NCI-H2107 (cell line): Measurements from ENCODE around the gene L1TD1.
"Not testable (repeated sequence)": the region's sequence is repeated elsewhere in the genome, so short reads cannot be mapped to it uniquely, and the experiment has no call there.

Experiments
- DNase-seq: peaks from one replicate; lab custom pipeline; 2025; lab: John Stamatoyannopoulos, UW

L1TD1 gene

DNA sequence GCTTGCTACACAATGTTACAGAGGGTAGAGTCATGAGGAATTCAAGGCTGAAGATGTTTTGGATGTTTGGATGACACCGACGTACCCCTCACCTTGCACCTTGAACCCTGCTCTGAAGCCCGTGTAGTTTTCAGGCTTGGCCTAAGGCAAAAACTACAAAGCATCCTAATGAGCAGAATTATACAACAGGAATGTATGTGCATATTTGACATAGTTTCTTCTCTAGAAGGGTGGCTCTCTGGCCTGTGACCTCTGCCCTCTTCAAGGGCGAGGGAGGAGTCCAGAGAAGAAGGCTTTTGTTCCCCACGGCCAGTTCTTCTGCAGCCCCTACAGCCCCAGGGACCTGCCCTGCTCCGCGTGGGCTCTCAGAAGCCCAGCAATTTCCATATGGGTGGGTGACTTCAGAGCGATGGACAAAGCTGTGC is 43.3 kb downstream of the L1TD1 start:
- no peak for DNase-seq

DNA sequence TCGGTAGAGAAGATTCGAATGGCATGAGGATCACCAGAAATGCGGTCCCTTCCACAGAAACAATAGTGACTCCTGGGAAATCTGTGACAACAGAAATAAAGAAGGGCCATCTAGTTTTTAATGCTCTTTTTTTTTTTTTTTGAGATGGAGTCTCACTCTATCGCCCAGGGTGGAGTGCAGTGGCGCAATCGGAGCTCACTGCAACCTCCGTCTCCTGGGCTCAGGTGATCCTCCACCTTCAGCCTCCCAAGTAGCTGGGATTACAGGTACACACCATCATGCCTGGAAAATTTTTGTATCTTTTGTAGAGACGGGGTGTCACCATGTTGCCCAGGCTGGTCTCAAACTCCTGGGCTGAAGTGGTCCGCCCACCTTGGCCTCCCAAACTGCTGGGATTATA is 43.9 kb downstream of the L1TD1 start:
- DNase-seq, result no peak

DNA sequence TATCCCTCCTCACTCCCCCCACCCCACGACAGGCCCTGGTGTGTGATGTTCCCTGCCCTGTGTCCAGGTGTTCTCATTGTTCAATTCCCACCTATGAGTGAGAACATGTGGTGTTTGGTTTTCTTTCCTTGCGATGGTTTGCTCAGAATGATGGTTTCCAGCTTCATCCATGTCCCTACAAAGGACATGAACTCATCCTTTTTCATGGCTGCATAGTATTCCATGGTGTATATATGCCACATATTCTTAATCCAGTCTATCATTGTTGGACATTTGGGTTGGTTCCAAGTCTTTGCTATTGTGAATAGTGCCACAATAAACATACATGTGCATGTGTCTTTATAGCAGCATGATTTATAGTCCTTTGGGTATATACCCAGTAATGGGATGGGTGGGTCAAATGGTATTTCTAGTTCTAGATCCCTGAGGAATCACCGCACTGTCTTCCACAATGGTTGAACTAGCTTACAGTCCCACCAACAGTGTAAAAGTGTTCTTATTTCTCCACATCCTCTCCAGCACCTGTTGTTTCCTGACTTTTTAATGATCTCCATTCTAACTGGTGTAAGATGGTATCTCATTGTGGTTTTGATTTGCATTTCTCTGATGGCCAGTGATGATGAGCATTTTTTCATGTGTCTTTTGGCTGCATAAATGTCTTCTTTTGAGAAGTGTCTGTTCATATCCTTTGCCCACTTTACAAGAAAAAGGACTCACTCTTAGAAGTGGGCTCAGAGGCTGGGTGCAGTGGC is 45.2 kb downstream of the L1TD1 start:
- not testable (repeated sequence) for DNase-seq

DNA sequence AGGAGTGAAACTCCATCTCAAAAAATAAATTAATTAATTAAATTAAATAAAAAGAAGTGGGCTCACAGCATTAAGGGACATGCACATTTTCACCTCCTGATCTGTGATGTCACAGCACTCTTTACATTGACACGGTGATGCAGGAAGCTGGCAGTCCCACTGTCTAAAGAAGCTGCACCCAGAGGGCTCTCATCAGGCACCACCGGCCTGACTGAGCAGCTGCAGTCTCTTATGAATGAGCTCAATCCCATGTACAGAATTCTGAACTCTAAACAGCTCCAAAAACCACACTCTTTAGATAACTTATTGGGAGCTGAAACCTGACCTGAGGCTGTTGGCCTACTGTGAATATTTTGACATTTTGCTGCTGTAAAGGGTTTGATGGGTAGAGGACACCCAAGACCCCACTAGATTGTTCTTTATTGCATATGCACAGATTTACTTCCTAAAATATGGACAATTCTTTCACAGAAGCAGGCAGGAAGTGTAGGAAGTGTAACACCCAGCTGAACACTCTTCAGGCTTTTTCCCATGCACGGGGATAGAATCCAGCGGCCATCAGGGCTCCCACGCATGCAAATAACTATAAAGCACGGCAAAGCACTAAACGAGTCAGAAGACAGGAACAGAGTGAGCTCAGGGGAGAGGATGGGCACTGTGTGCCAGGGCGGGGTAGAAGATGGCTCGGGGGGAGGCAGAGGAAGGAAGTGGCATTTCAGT is 46.2 kb downstream of the L1TD1 start:
- no peak for DNase-seq

DNA sequence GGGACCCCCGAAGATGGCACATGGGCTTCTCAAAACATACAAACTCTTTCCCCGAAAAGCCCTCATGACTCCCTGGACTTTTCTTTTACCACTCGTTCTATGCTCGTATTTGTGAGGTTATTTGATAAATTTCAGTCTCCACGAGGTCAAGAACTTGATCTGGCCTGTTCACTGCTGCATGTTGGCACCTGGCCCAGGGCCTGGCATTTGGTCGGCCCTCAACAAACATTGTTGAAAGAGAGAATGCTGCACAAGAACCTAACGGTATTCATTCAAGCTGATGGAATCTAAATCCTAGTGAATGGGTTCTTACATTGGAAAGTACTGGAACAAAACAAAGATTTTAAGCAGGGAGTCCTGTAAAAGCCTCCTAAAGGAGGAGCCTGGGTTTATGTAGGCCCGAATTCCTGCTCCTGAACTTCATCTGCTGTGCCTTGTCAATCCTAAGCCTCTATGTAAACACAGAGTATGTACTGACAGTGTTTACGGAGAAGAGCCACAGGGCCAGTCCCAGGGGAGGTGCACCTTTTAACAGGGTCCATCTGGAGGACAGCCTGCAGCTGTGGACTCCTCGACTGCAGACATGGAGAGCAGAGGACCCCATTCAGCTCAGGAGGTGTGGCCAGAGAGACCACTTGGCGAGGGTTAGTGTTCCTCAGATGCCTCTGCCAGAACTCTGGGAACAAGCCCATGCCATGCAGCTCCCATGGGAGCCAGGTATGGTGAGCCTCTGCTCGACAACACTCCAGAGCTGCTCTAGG is 46.9 kb downstream of the L1TD1 start:
- no peak for DNase-seq

DNA sequence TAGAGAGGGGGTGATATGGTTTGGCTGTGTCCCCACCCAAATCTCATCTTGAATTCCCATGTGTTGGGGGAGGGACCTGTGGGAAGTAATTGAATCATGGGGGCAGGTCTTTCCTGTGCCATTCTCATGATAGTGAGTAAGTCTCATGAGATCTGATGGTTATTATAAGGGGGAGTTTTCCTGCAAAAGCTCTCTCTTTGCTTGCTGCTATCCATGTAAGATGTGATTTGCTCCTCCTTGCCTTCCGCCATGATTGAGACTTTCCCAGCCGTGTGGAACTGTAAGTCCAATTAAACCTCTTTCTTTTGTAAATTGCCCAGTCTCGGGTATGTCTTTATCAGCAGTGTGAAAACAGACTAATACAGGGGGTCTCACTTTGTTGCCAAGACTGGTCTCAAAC is 49.7 kb downstream of the L1TD1 start:
- DNase-seq, result not testable (repeated sequence)

DNA sequence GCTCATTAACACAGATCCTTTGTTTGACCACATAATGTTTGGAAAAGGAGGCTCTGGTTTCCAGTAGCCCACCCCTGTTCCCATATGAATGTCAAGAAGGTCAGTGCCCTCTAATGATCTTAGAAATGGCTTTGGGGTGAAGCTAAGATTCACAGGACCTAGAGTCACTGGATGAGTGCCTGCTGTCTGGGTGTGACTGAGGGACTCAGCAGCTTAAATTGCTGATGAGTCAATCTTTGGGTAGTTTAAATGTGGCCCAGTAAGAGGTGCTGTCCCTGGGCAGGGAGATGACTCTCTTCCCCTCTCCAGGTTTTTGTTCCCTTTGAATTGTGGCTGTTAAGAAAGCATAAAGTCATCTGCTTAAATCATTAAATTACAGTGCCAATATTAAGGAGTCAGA is 50.6 kb downstream of the L1TD1 start:
- DNase-seq, result no peak

DNA sequence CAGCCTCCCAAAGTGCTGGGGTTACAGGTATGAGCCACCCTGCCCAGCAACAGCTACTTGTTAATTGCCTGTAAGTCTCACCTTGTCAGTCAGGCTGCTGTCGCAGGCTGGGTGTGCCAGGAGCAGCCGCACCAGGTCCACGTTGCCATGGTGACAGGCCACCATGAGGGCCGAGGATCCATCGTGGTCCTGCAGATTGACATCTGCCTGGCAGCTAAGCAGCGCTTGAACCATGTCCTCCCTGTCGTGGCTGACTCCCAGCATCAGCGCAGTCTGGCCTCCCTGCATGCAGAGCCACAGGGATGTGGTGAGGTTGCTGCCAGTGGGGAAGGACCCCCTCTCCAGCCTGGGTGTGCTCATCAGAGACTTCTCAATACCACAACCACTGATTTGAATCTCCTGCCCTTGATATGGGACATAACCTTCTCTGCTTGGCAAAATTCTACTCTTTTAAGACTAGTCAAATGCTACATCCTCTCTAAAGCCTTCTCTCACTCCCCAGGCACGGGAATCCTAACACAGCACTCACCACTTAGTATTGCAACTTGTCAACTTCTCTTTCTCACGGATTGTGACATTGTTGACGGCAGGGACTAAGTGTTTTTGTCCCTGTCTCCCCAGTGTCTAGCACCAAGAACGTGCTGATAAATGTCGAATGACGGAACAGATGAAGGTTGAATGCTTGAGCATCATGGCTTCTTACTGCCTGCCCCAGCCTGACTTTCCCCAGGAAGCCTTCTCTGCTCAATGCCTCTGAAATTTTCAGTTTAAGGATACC is 52.9 kb downstream of the L1TD1 start:
- DNase-seq, result no peak

DNA sequence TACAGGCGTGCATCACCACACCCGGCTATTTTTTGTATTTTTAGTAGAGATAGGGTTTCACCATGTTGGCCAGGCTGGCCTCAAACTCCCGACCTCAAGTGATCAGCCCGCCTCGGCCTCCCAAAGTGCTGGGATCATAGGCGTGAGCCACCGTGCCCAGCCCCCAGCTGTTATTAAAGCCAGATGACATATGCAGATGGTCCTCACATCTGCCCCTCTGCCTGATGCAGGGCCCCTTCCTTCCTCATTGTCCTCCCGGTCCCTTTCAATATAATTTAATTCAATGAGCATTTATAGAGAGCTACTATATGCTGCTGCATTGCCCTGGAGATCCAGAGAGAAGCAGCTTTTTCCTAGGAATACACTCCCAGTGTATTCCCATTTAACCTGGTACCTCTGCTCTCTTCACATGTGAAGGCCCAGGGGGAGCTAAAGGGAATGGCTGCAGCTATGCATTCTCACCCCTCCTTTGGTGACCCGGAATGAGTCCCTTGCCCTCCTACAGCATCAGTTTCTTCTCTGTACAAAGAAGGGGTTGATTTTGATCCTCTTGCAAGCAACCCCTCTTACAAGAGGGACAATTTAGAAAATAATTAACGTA is 55.6 kb downstream of the L1TD1 start:
- no peak for DNase-seq

DNA sequence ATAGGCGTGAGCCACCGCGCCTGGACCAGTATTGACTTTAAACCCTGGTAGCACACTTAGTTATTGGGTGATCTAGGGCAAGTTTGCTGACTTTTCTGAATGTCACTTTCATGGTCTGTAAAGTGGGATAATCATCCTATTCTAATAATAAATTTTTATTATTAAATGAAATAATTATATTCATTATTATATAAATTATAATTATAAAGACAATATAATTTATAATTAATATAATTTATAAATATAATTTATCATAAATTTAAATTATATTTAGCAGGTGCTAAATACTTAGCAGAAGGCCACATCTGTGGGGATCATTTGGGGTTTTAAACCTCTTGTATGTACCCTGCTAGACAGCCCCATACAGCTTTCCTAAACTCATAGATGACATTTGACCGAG is 64.9 kb downstream of the L1TD1 start:
- DNase-seq, result no peak

DNA sequence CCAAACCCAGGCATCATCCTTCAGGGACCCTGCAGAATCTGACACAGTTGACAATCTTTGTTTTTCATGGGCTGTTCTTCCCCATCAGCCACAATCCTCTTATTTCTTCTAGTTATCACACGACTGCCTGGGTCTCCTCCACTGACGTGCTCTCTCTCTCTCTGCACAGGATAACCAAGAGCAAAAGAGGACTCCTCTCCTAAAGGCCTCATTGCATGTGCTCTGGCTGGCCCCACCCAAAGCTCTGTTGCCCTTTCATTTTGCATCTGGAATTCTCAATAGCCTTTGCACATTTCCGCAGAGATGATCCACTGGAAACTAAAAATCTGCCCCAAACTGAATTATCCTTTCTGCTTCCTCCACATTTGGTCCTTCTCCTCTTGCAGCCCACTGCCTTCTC is 66.0 kb downstream of the L1TD1 start:
- no peak for DNase-seq
